Hippocampal formation (tissue), 2 donors: ENCODE data around the gene CHPF.

Experiments used
- DNase-seq, 2 donors: peaks; one replicate each; lab custom pipeline; 2025; lab: John Stamatoyannopoulos, UW

Gene CHPF

DNA sequence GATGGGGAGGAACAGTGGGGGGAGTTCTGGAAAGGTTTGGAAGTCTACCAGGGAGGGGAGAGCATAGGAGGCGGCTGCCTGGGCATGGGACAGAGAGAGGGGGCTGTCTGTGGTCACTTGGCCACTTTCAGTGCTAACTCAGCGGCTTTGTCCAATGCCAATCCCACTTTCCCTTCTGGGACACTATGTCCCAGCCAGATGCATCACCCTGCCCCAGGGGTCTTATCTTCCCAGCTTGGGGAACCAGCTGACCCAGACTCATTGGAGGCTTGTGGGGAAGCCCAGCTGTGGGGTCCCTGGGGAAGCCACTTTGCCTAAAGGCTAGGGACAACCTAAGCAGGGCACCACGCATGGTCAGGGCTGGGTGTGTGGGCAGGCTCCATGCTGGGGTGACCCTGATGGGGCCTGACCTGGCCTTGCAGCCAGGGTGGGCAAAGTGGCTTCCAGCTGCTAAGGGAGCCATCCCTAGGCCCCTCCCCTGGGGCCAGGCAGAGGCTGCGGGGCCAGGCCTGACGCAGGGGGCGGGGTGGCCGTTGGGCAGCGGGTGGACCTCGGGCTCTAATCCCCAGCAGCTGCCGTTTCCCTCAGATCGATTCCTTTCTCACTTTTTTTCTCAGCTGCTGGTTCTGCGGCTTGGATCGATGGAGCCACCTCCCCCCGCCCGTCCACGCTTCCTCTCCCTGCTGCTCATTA, 30.9 kb downstream of the CHPF start:
- DNase-seq: no peak

DNA sequence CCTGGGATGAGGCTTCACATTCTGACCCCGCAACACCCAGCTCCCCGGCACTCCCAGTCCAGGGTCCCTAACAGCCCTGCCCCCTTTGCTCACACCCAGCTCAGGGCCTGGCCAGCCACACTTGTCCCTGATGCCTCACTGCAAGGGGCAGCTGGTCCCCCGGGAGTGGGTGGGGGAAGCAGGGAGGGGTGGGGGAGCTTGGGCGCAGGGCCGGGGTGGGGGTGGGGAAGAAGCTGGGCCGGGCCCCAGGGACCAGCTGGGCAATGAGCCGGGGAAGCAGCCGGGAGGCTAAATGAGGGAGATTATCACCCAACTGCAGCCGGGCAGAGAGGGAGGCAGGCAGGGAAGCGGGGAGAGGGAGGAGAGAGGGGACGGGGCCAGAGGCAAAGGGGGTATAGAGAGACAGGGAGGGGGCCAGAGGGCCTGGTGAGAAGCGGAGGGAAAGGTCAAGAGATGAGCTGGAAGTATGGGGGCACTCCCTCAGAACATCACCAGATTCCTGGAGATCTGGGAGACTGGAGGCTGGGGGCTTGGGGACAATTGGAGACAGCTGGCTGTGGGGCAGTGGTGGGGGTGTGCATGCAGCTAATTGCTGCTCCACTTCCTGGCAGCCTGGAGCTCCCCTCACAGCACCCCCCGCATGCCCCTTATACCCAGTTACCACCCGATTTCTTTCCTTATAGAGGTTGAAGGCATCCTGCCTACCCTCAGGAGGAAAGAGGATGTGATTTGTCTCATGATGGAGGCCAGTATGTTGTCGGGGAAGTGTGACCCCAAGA, 31.9 kb downstream of the CHPF start:
- DNase-seq: no peak

DNA sequence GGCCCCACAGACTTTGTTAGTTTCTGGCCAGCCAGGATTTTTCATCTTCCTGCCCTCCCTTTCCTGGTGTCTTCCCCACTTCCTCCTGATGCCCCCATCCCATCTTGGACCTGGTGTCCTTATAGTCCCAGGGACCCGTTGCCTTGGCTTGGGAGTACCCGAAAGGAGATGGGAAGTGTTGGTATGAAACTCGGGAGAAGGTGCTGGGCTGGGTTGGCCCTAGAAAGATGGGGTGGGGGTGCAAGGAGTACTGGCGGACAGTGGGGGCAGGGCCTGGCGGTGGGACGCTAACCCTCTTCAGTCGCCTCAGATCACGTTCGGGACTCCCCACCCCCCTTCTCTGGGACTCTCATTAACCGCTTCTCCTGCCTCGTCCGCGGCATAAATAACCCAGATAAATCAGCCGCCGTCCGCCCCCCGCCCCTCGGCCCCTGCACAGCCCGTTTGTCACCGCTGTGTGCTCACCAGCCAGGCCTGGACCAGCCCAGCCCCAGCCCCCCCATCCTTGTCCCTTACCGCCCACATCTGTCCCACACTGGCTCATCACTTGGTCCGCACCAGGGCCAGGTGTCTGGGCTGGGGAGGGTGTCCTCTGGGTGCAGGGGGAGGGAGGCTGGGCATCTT, 33.0 kb downstream of the CHPF start:
- no peak for DNase-seq

DNA sequence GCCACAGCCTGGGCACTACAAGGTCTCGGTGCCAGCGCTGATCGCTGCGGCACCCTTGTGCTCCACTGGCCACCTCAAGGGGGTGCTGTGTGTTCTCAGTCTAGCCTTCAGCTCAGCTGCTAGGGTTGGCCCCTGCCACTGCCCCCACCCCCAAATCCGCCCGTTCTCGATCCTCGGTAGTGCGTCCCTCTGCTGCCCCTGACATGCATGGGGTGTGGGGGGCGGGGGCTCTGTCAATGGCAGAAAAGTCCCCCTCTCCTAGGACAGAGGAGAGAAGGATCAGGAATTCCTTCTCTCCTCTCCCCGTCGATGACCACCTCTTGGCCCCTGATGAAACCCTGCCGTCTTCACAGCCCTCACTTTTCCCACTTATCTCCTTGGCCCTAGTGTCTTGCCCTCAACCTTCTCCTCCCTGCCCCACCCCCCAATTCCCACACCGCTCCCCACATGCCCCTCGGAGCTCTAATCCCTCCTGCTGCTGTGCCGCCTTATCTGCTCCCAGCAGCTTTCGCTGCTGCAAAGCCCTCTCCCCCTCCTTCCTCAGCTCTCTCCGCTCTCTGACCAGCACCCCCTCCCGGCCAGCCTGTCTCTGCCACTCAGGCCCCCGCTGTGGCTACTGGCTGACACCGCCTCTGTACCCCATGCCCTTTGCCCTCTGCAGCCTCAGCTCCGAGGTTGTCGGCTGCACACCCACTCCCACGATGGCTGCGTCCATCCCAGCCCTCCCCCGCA, 33.7 kb downstream of the CHPF start:
- peak; percentile 38 to 57 for DNase-seq

DNA sequence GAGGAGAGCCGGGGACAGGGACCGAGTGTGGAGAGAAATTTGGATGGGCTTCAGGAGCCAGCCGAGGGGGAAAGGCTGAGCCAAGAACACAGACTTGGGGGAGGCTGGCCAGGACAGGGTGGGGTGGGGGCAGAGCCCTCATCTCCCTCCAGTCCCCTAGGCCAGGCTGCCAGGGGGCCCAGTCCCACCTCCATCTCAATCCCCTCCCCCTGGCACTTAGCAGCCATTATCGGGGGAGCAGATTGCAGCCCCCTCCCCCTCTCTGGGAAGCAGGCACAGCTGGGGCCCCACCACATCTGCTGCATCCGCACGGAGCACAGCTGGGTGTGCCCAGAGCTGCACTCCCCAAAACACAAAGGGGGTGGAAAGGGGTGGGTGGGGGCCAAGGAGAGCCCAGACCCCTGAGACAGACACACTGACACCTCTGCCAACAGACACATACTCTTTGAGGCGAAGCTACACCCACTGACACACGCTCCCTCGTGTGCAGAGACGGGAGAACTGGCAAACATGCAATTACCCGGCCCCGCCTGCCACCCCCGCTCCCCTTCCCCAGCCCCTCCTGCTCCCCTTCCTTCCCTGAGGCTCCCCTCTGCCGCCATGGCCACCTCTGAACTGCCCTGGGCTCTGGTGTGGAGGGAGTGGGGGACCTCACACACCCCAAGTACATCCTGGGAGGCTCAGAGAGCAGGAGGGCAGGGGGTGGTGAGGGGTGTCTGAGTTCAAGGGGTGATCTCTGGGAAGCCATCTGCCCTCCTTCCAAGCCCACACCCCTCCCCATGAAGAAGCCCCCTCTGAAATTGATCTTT, 34.4 kb downstream of the CHPF start:
- DNase-seq: no peak

DNA sequence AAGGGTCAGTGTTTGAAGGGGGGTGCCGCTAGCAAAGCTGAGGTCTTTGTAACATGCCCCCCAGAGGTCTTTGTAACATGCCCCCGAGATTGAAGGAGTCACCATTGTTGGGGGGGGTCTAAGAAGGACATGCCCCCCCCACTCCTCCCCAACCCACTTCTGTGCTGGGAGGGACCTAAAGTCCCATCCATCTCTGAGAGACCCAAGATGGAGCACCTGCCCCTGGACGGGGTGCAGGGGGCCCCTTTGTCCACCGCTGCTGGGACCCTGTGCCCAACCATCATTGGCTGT, 35.2 kb downstream of the CHPF start:
- no peak for DNase-seq

DNA sequence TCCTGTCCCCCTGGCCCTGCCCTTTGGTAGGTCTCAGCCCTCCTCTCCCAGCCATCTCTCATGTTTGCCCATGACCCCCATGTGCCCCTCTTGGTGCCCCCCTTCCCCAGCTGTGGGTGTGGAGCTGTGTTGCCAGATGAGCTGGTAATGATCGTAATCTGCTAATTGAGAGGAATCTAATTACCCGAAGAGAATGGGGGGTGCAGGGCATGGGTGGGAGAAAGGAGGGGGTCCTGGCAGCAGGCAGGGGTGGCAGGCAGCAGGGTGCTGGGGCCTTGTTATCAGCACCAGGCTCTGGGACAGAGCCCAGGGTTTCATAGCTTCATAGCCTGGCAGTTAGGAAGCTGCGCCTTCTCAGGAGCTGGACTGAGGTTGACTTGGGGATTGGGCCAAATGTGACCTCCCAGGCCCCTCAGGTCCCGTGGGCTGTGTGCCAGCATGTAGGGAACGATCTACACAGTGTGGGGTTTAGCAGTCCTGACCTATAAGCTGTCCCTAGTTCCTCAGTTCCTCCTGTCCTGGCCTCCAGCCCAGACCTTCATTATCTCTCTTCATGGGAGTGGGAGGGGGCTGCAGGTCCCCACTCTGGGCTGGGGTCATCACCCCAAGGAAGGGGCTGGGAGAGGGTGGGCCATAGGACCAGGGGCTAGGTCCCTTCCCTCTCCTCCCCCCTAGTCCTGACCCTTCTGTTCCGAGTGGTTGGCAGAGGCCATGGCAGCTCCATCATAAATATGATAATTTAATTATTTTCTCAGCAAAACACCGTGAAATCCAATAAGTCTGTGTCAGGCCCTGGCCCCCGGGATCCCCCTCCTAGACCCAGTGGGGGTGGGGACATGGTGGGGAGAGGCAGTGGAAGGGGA, 35.8 kb downstream of the CHPF start:
- DNase-seq: no peak

DNA sequence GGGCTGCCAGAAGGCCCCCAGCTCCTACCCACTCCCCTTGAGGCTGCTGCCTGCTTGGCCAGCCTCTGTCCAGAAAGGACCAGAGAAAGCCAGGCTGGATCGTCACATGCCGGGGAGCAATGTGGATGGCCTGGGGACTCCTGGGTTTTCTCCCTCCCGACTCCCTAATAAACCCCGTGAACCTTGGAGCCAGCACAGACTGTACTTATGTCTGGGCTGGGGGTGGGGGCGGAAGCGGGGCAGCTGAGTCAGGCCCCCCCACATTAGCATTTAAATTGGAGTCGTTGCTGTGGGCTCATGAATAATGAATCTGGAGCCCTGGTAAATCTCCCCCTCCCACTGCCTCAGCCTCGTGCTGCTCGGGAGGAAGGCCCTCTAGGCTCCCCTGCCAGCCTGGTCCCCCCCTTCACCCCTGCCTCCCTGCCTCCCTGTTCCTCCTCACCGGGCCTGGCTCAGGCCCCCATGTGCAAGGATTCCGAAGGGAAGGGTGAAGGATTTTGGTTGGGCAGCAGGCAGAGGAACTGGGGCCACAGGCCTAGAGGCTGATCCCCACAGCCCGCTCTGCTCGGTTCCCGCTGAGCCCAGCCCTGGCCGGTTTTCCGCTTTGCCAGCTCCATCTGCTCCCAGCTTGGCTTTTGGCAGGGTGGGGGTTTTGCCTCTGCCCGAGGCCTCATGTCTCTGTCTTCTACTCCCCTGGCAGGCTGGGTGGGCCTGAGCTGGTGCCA, 36.6 kb downstream of the CHPF start:
- DNase-seq: no peak

DNA sequence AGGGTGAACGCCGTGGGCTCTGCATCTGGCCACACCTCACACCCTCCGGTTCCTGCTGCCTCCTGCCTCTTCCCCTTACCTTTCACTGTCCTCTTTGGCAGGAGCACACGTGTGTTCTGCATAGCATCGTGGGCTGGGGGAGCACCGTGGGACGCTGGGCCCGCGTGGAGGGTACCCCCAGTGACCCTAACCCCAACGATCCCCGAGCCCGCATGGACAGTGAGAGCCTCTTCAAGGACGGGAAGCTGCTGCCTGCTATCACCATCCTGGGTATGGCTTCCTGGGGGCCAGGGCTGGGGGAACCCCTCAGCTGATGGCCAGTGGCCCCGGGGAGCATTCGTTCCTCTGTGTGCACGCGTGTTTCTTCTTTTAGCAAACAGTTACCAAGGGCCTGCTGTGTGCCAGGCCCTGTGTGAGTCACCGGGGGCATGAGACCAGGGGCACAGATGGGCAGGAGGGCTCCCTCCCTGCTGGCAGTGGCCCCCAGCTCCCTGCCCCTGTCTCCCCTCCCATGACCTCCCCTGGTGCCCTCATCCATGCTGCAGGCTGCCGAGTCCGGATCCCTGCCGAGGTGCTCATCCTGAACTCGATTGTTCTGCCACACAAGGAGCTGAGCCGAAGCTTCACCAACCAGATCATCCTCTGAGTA, 37.3 kb downstream of the CHPF start:
- no peak for DNase-seq

DNA sequence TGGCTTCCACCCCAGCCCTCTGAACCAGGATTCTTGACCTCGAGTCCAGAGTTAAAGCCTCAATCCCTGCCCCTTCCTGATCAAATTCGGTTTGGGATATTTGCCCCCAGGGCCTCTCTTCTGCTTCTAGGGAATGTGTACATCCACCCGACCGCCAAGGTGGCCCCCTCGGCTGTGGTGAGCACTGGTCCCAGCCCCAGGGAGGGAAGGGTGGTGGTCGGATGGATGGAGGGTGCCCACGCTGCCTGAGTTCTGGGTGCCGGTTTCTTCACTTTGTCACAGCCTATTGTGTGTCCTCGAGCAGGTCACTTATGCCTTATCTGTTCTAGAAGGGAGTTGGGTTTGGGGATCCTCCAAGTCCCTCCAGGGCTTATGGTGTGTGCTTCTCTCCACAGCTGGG, 38.0 kb downstream of the CHPF start:
- DNase-seq: no peak

DNA sequence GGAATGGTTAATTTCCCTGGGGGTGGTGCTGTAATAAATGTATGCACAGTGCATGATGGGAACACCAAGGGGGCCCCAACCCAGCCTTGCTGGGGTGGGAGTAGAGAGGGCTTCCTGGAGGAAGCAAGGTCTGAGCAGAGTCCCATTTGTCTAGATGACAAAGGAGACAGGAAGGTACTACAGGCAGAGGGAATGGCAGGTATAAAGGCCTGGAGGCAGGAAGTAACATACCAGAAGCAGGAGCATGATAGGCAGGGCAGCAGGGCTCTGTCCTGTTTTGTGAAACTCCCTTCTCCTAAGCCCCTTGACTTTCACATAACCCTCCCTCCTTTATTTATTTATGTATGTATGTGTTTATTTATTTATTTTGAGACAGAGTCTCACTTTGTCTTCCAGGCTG, 41.0 kb downstream of the CHPF start:
- DNase-seq: no peak

DNA sequence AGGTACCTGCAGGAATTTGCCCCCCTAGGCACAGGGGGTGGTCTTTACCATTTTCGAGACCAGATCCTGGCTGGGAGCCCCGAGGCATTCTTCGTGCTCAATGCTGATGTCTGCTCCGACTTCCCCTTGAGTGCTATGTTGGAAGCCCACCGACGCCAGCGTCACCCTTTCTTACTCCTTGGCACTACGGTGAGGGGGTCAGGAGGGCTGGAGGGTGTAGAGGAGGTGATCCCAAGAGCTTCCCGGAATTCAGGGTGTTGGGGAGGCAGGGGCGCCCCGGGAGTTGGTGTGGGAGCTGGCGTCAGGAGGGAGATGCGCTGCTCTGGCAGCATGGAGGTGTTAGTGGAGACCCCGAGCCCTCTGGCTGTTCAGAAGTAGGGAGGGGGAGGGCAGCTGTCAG, 41.8 kb downstream of the CHPF start:
- no peak for DNase-seq

DNA sequence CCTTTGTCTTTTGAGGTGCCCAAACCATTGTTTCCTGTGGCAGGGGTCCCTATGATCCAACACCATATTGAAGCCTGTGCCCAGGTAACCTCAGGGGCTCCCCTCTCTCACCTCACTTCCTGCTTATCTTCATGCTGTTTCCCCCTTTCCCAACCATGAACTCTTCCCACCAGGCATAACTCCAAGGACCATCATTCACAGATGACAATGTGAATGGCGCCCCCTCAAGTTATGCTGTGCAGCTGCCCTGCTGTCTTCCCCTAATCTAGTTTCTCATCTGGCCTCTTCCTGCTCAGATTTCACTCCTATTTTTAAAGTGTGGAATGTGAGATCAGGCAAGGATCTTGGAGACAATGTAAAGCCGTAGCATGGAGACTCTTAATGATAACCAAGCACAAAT, 43.5 kb downstream of the CHPF start:
- no peak for DNase-seq

DNA sequence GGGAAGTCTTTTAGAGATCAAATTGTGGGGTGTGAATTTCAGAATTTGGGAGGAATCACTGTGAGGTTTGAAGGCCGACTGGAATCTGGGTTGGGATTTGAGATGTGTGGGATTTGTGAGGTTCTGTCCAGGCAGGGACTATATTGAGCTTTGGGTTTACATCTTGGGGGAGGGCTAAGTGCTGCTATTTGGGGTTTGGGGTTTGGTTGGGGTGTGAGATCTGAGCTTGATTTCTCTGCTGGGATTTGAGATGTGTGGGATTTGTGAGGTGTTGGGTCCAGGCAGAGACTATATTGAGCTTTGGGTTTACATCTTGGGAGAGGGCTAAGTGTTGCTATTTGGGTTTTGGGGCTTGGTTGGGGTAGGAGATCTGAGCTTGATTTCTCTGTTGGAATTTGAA, 44.1 kb downstream of the CHPF start:
- no peak for DNase-seq

DNA sequence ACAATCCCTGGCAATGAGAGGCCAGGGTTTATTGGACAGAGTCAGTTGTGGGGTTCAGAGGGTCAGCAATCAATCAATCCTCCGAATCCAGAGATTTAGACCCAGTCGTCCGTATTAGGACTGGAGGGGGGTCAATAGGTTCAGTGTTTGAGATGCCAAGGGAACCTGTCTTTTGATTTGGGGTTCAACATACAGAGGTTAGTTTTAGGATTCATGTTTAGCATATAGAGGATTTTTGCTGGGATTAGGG, 44.6 kb downstream of the CHPF start:
- no peak for DNase-seq

DNA sequence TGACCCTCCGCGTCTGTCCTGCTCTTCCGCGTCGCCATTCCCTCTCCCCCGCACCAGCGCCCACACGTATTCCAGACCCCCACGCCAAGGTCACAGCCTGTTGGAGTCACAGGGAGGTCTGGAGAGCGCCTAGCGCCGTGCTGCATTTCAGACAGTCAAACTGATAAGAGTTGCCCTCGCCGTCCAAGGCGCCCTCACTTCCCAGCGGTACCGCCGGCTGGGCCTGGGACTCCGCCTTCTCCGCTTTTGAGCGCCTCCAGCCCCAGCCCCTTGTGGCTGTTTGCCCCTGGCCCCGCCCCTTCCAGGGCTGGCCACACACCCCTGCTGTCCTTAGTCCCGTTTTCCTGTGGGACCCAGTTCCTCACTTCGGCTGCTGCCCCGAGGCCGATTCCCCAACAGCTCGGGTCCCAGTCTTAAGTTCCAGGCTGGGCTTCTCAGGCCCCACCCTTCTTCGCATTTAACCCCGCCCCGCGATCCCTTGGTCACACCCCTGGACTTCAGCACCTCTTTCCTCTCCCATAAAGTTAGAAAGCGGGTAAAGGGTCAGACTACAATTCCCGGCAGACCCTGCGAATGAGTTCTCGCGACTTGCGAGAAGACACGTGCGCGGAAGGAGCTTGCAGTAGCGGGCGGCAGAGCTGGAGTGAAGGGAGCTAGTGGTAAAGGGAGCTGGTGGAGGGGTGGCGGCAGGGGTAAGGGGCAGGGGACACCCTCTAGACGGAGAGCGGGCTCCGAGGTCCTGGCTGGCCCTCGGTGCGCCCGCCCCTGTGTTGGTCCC, 45.1 kb downstream of the CHPF start, which contains the start of gene GMPPA:
Gene GMPPA, plus strand, starts transcription at position 612 of the 778 bp plus-strand sequence. CDS start 1,085 bp downstream, outside the sequence.
- peak; percentile 88 to 92 for DNase-seq

DNA sequence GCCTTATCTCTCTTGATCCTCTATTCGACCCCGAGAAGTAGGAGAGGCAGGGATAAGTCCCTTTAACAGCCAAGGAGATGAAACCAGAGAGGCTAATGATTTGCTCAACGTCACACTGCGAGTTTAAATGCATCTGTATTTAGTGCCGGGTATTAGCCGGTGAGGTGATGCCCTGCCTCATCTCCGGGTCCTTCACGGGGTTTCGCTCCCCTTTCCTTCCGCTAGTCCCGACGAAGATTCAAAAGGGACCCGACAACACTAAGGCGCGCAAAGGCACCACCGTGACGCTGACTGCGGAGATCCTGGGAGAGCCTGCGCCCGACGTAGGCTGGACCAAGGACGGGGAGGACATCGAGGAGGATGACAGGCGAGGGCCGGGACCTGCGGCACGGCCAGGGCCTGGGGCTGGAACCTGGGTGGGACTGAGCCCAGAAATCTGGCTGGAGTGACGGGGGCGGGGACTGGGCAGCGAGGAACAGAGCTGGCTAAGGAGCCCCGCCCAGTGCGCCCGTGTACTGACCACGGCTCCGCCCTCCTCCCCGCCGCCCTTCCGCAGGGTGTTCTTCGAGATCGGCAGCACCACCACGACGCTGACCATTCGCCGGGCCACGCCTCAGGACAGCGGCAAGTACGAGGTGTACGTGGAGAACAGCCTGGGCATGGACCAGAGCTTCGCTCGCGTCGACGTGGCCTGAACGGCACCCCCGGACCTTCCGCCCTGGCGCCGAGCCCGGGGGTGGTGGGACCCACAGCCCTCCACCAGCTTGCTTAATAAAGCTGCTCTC, 45.9 kb downstream of the CHPF start:
- DNase-seq: peak; percentile 8 to 22

DNA sequence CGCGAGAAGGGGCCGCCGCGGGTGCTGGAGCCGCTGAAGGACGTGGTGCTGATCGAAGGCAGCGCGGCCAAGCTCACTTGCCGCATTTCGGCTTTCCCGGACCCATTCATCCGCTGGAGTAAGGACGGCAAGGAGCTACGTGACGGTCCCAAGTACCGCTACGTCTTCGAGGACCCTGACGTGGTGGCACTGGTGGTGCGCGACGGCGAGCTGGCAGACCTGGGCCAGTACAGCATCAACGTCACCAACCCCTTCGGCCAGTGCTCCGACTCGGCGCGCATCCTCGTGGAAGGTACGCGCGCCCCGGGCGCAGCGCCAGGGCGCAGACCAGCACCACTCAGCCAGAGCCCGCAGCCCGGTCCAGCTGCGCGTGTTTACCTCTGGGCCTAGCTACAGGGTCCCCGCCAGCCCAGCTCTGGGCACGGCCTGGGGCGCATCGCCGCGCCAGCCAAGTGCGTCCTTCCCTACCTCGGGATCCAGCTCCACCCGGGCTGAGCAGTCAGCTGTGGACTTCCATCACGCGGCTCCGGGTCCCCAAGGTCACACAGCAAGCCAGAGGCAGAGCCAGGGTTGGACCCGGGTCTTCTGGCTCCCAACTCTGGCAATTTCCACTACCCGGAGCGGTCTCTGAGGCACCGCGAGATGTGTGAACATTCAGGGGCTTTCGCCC, 46.6 kb downstream of the CHPF start:
- no peak for DNase-seq
